K562 (cell line): ENCODE measurements around the gene MYH11. TPM values are rescaled to one million over a fixed set of nuclear protein-coding genes. Genes with fewer than 3 reads are reported as not detected.

Experiments used
- CBX3 ChIP-seq, 2 experiments: IDR thresholded peaks; 1 replicate in 1 of 2; 2 replicates in 1 of 2; pipeline ENCODE4 v1.6.1; 2012; ENCODE audit warnings: inconsistent platforms in 2 of 2, low read length in 2 of 2, borderline replicate concordance in 1 of 2, control low read depth in 1 of 2
- JUN ChIP-seq, 2 experiments: sonication (generic) in 1 of 2; formaldehyde crosslinking in 1 of 2; IDR thresholded peaks; 2 replicates each; pipeline versions ENCODE4 v1.6.1 to v1.8.0; 2012 to 2022; ENCODE audit warnings: borderline replicate concordance in 2 of 2, mild to moderate bottlenecking in 2 of 2, improper control_type of control experiment in 1 of 2, low read depth in 1 of 2, low read length in 1 of 2, missing genetic modification reagents in 1 of 2
- POLR2H ChIP-seq: IDR thresholded peaks from 2 replicates; pipeline ENCODE4 v1.6.1; 2016; ENCODE audit warnings: missing genetic modification characterization, low read depth, mild to moderate bottlenecking, control low read depth, missing compliant biosample characterization, moderate library complexity
- polyA plus RNA-seq, 8 experiments: library from polyadenylated mRNA; depleted of rRNA in 4 of 8; stranded (reverse) in 5 of 8; unstranded in 3 of 8; fragments of >200 nt; fragmentation: Nextera tagmentation in 2 of 8; fragmentation: Illumina TruSeq in 1 of 8; extraction: Ambion mirVana in 2 of 8; extraction: Trizol in 1 of 8; gene quantifications; 2 replicates each; pipeline versions ENCODE4 v1.2.1 to v1.2.3, GENCODE V29; 2011 to 2014; ENCODE audit warnings: inconsistent platforms in 1 of 8, missing spikeins in 1 of 8
- total RNA-seq, 7 experiments: library from RNA; depleted of rRNA in 6 of 7; stranded (reverse); fragments of >200 nt in 6 of 7; fragmentation: Illumina TruSeq in 2 of 7; extraction: Trizol in 2 of 7; gene quantifications; 2 replicates each; pipeline versions ENCODE4 v1.2.1 to v1.2.3, GENCODE V29; 2011 to 2021; ENCODE audit warnings: low replicate concordance in 1 of 7
- TF ChIP-seq, protein P1 (sequence below), 2 experiments: fragments of 450-650 bp in 1 of 2; IDR thresholded peaks; 2 replicates each; pipeline ENCODE4 v1.6.1; 2011 to 2017; ENCODE audit warnings: low read depth in 2 of 2, antibody characterized with exemption in 1 of 2, borderline replicate concordance in 1 of 2, low read length in 1 of 2, mild to moderate bottlenecking in 1 of 2, mixed read lengths in 1 of 2; ENCODE audit not compliant: control insufficient read depth in 1 of 2
- TF ChIP-seq, protein P2 (sequence below): fragments of 450-650 bp; formaldehyde crosslinking; IDR thresholded peaks from 2 replicates; pipeline ENCODE4 v1.4.0; 2022; ENCODE audit warnings: mild to moderate bottlenecking, moderate library complexity
- TF ChIP-seq, protein P3 (sequence below): fragments of 450-650 bp; IDR thresholded peaks from 2 replicates; pipeline ENCODE4 v1.7.1; 2018; ENCODE audit warnings: mild to moderate bottlenecking, low read depth; ENCODE audit not compliant: partially characterized antibody

Gene MYH11
- total and polyA plus RNA-seq, 9 of the 15 experiments (the other 6 are each of a cell fraction or from before 2014, with no cell fraction given) = 0.05 to 0.47 (median 0.08) TPM; not detected in 5

DNA sequence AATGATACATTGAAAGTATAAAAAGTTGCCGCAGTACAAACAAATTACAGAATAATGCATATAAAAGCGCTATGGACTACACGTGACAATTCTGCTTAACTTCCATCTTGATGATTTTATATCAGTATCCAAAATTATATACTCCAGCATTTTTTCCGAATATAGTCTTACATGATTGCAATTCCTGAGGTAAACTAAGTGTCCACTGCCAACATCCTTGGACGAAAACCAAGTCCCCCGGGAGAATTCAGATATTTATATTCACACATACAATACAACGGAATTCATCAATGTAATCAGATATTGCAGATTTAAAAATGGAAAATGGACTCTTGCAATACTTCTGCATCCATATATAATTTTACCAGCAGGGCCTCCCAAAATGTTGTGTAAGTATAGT, 8.9 kb upstream of the MYH11 start (continued):
- TF ChIP-seq, protein P1, sequence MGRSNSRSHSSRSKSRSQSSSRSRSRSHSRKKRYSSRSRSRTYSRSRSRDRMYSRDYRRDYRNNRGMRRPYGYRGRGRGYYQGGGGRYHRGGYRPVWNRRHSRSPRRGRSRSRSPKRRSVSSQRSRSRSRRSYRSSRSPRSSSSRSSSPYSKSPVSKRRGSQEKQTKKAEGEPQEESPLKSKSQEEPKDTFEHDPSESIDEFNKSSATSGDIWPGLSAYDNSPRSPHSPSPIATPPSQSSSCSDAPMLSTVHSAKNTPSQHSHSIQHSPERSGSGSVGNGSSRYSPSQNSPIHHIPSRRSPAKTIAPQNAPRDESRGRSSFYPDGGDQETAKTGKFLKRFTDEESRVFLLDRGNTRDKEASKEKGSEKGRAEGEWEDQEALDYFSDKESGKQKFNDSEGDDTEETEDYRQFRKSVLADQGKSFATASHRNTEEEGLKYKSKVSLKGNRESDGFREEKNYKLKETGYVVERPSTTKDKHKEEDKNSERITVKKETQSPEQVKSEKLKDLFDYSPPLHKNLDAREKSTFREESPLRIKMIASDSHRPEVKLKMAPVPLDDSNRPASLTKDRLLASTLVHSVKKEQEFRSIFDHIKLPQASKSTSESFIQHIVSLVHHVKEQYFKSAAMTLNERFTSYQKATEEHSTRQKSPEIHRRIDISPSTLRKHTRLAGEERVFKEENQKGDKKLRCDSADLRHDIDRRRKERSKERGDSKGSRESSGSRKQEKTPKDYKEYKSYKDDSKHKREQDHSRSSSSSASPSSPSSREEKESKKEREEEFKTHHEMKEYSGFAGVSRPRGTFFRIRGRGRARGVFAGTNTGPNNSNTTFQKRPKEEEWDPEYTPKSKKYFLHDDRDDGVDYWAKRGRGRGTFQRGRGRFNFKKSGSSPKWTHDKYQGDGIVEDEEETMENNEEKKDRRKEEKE (IDR thresholded peaks at IDR 0.05; ENCODE audit: borderline replicate concordance in 1 of 2, control insufficient read depth in 1 of 2, low read depth in 2 of 2, low read length in 1 of 2) = no peak
- TF ChIP-seq, protein P2, sequence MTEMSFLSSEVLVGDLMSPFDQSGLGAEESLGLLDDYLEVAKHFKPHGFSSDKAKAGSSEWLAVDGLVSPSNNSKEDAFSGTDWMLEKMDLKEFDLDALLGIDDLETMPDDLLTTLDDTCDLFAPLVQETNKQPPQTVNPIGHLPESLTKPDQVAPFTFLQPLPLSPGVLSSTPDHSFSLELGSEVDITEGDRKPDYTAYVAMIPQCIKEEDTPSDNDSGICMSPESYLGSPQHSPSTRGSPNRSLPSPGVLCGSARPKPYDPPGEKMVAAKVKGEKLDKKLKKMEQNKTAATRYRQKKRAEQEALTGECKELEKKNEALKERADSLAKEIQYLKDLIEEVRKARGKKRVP (CRISPR knock-in tag) = no peak
- TF ChIP-seq JUN (IDR thresholded peaks at IDR 0.05; ENCODE audit: borderline replicate concordance, low read depth, low read length) = no peak
- TF ChIP-seq JUN (CRISPR knock-in tag; IDR thresholded peaks at IDR 0.05; ENCODE audit: borderline replicate concordance) = no peak
- TF ChIP-seq, protein P3, sequence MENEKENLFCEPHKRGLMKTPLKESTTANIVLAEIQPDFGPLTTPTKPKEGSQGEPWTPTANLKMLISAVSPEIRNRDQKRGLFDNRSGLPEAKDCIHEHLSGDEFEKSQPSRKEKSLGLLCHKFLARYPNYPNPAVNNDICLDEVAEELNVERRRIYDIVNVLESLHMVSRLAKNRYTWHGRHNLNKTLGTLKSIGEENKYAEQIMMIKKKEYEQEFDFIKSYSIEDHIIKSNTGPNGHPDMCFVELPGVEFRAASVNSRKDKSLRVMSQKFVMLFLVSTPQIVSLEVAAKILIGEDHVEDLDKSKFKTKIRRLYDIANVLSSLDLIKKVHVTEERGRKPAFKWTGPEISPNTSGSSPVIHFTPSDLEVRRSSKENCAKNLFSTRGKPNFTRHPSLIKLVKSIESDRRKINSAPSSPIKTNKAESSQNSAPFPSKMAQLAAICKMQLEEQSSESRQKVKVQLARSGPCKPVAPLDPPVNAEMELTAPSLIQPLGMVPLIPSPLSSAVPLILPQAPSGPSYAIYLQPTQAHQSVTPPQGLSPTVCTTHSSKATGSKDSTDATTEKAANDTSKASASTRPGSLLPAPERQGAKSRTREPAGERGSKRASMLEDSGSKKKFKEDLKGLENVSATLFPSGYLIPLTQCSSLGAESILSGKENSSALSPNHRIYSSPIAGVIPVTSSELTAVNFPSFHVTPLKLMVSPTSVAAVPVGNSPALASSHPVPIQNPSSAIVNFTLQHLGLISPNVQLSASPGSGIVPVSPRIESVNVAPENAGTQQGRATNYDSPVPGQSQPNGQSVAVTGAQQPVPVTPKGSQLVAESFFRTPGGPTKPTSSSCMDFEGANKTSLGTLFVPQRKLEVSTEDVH = no peak
- TF ChIP-seq CBX3 (IDR thresholded peaks at IDR 0.05; ENCODE audit: borderline replicate concordance in 1 of 2, low read length in 2 of 2) = no peak
- TF ChIP-seq POLR2H (tag) = no peak
